22Rv1 (cell line): ENCODE results near the gene COL28A1.
A peak's percentile ranks its signal among the peaks of the same experiment; 100 is the strongest.

Source experiments
- H3K27ac ChIP-seq: fragments of 450-650 bp; 2 replicates; pipeline ENCODE4 v1.5.1; 2017
- ZFX ChIP-seq: fragments of 450-650 bp; IDR thresholded peaks from 2 replicates; pipeline ENCODE4 v1.6.1; 2017; ENCODE audit warnings: antibody characterized with exemption, borderline replicate concordance
- TF ChIP-seq, protein P1 (sequence below): fragments of 450-650 bp; IDR thresholded peaks from 2 replicates; pipeline ENCODE4 v1.5.1; 2017; ENCODE audit warnings: mild to moderate bottlenecking

The COL28A1 gene

GRCh38 chr7:7344583-7344982, 191.1 kb downstream of the COL28A1 start:
- TF ChIP-seq ZFX = no peak
- TF ChIP-seq, protein P1, sequence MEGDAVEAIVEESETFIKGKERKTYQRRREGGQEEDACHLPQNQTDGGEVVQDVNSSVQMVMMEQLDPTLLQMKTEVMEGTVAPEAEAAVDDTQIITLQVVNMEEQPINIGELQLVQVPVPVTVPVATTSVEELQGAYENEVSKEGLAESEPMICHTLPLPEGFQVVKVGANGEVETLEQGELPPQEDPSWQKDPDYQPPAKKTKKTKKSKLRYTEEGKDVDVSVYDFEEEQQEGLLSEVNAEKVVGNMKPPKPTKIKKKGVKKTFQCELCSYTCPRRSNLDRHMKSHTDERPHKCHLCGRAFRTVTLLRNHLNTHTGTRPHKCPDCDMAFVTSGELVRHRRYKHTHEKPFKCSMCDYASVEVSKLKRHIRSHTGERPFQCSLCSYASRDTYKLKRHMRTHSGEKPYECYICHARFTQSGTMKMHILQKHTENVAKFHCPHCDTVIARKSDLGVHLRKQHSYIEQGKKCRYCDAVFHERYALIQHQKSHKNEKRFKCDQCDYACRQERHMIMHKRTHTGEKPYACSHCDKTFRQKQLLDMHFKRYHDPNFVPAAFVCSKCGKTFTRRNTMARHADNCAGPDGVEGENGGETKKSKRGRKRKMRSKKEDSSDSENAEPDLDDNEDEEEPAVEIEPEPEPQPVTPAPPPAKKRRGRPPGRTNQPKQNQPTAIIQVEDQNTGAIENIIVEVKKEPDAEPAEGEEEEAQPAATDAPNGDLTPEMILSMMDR = no peak
- H3K27ac ChIP-seq = no peak overlapping the region

DNA sequence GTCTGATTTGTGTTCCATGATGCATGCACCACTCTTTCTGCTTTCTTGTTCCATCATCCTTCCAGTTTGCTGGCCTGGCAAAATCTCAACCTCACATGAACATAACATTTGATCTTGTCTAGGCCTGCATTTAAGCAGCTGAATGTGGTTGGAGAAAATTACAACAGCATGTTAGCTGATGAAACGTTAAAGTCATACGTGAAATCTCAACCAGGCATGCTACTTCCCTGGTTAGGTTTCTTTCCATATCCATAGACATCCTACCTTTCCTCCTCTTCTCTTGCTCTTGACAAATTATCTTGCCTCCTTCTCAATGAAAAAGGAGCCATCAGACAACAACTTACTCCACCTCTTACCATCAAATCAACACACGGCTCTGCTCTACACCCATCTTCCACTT, 199.8 kb downstream of the COL28A1 start:
- TF ChIP-seq, protein P1 = no peak
- no peak for TF ChIP-seq ZFX
- H3K27ac ChIP-seq = no peak overlapping the region

- H3K27ac ChIP-seq = no peak overlapping the region
- no peak for TF ChIP-seq ZFX
- TF ChIP-seq, protein P1 = no peak
These were observed 200.5 kb downstream of the COL28A1 start for GRCh38 chr7:7335215-7335614.

- no peak overlapping the region for H3K27ac ChIP-seq
- no peak for TF ChIP-seq ZFX
- TF ChIP-seq, protein P1 = no peak
These were observed 202.1 kb downstream of the COL28A1 start for GRCh38 chr7:7333610-7334009.

GRCh38 chr7:7331523-7331922, 204.2 kb downstream of the COL28A1 start:
- TF ChIP-seq, protein P1 = no peak
- no peak for TF ChIP-seq ZFX
- H3K27ac ChIP-seq = no peak overlapping the region

DNA sequence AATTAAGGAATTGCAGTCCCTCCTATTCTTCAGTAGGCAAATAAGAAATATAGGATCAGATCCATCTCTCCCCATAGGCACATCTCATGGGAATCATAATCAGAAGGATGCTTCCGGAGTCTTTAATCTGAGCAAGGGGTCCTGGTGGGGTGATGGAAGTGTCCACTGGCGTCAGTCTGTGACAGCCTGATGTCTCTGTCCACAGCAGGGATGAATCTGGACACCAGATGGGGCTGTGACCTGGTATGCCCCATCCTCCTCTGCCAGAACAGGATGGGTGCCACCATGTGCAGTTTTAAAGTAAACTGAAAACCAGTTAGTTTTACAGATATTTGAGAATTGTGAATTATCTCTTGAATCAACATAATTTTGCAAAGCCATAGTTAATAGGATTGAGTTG, 204.7 kb downstream of the COL28A1 start:
- no peak for TF ChIP-seq ZFX
- TF ChIP-seq, protein P1 = peak; percentile 24
- no peak overlapping the region for H3K27ac ChIP-seq

DNA sequence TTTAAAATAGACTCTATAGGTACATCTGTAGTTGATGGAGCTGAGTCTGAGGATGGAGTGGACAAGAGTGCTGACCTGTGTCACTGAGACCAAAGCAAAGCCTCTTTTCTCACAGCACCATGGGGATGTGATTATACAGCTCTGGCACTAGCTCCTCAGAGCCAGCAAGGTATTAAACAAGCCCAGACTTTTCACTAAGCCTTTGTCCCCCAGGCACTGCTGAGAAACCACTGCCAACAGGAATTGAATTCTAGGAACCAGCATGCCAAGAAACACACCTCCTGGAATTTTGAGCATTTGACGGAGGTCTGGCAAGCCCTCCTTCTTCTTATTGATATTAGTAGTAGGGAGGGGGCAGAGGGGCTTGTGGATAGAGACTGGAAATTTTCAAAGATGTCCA, 206.3 kb downstream of the COL28A1 start:
- no peak overlapping the region for H3K27ac ChIP-seq
- TF ChIP-seq, protein P1 = no peak
- no peak for TF ChIP-seq ZFX
